H1 (cell line): ENCODE measurements around the gene PSPH. TPM values are rescaled to one million over a fixed set of nuclear protein-coding genes. Genes with fewer than 3 reads are reported as not detected.

Source experiments
- CTCF ChIA-PET: fragments of 300-600 bp; sonication (Branson Sonifier 250); formaldehyde crosslinking; loops from one replicate; lab custom pipeline; 2021; ENCODE audit not compliant: partially characterized antibody; lab: Charles Lee
- POLR2A ChIA-PET: fragments of 300-600 bp; sonication (Branson Sonifier 250); formaldehyde crosslinking; loops from one replicate; lab custom pipeline; 2021; ENCODE audit warnings: inconsistent platforms; ENCODE audit not compliant: partially characterized antibody; lab: Charles Lee
- DNase-seq, 2 experiments: peaks; one replicate each; pipeline versions ENCODE4 v3.0.0 to v3.0.0-alpha.2; 2010 to 2022; ENCODE audit warnings: low spot score in 2 of 2, low read depth in 1 of 2, mixed read lengths in 1 of 2
- FAIRE-seq: peaks from 2 replicates; lab custom pipeline; 2011; peaks lifted over from hg19 to GRCh38; lab: Jason Lieb, UNC
- H2AFZ ChIP-seq: 2 replicates; pipeline ENCODE4 v1.8.1; 2012; ENCODE audit warnings: low read length, inconsistent platforms
- H2AK5ac ChIP-seq: 2 replicates; pipeline ENCODE4 v1.6.1; 2013; ENCODE audit warnings: low read depth, low read length
- H2BK120ac ChIP-seq: replicated peaks from 2 replicates; pipeline ENCODE3; 2013; ENCODE audit warnings: low read depth, low read length, inconsistent platforms
- H2BK12ac ChIP-seq: 2 replicates; pipeline ENCODE4 v1.6.1; 2013; ENCODE audit warnings: low read depth, low read length
- H2BK15ac ChIP-seq: 2 replicates; pipeline ENCODE4 v1.6.1; 2013; ENCODE audit warnings: low read length
- H2BK20ac ChIP-seq: 2 replicates; pipeline ENCODE4 v1.6.1; 2013; ENCODE audit warnings: low read length
- H2BK5ac ChIP-seq: 2 replicates; pipeline ENCODE4 v1.6.1; 2013; ENCODE audit warnings: low read depth, low read length
- H3K14ac ChIP-seq: 2 replicates; pipeline ENCODE4 v1.6.1; 2013; ENCODE audit warnings: inconsistent platforms; ENCODE audit not compliant: insufficient read length
- H3K18ac ChIP-seq: 2 replicates; pipeline ENCODE4 v1.6.1; 2013; ENCODE audit warnings: low read length; ENCODE audit errors: extremely low read depth
- H3K23ac ChIP-seq: 2 replicates; pipeline ENCODE4 v1.6.1; 2013; ENCODE audit warnings: inconsistent platforms; ENCODE audit not compliant: insufficient read length
- H3K23me2 ChIP-seq: 2 replicates; pipeline ENCODE4 v1.6.1; 2013; ENCODE audit warnings: low read depth, low read length
- H3K27ac ChIP-seq: 2 replicates; pipeline ENCODE4 v1.6.1; 2011; ENCODE audit warnings: low read depth, low read length, inconsistent platforms
- H3K27me3 ChIP-seq, 4 experiments: replicated peaks in 1 of 4; 1 replicate in 1 of 4; 2 replicates in 3 of 4; pipeline versions ENCODE4 v1.6.1 to v1.8.1; 2011 to 2013; ENCODE audit warnings: low read length in 3 of 4, mild to moderate bottlenecking in 3 of 4, inconsistent platforms in 2 of 4, mixed read lengths in 2 of 4, moderate library complexity in 1 of 4; ENCODE audit not compliant: control insufficient read depth in 3 of 4, insufficient read depth in 3 of 4; ENCODE audit errors: extremely low read depth in 1 of 4
- H3K36me3 ChIP-seq, 4 experiments: 2 replicates each; pipeline versions ENCODE4 v1.6.1 to v1.8.1; 2011 to 2013; ENCODE audit warnings: mild to moderate bottlenecking in 4 of 4, low read length in 3 of 4, moderate library complexity in 2 of 4, control low read depth in 1 of 4, inconsistent platforms in 1 of 4; ENCODE audit not compliant: insufficient read depth in 4 of 4, control insufficient read depth in 2 of 4
- H3K4ac ChIP-seq: replicated peaks from 2 replicates; pipeline ENCODE3; 2013; ENCODE audit warnings: low read length, low read depth, mixed read lengths, inconsistent platforms; ENCODE audit not compliant: insufficient read length
- H3K4me1 ChIP-seq, 4 experiments: replicated peaks in 1 of 4; 1 replicate in 1 of 4; 2 replicates in 3 of 4; pipeline versions ENCODE4 v1.6.1 to v1.8.1; 2011 to 2013; ENCODE audit warnings: low read length in 3 of 4, inconsistent platforms in 2 of 4, mixed read lengths in 1 of 4; ENCODE audit not compliant: insufficient read depth in 4 of 4, control insufficient read depth in 3 of 4
- H3K4me2 ChIP-seq, 2 experiments: 2 replicates each; pipeline versions ENCODE4 v1.6.1 to v1.8.1; 2011 to 2013; ENCODE audit warnings: low read depth in 2 of 2, low read length in 2 of 2, control low read depth in 1 of 2, inconsistent platforms in 1 of 2, mild to moderate bottlenecking in 1 of 2; ENCODE audit not compliant: insufficient read depth in 1 of 2
- H3K4me3 ChIP-seq, 4 experiments: fragments of 200-600, 300-600 bp in 1 of 4; sonication (generic), shearing (Covaris generic), sonication (Bioruptor Twin) in 1 of 4; 2 replicates each; pipeline versions ENCODE4 v1.5.1 to v1.8.1; 2011 to 2016; ENCODE audit warnings: low read length in 4 of 4, low read depth in 3 of 4, control low read depth in 2 of 4, inconsistent platforms in 2 of 4, mild to moderate bottlenecking in 2 of 4, mixed read lengths in 1 of 4, moderate library complexity in 1 of 4; ENCODE audit not compliant: insufficient read depth in 2 of 4; ENCODE audit errors: extremely low read depth in 1 of 4
- H3K56ac ChIP-seq: replicated peaks from 2 replicates; pipeline ENCODE3; 2013; ENCODE audit warnings: low read depth, mild to moderate bottlenecking, mixed read lengths, low read length, inconsistent platforms; ENCODE audit not compliant: insufficient read length
- H3K79me1 ChIP-seq: 2 replicates; pipeline ENCODE4 v1.6.1; 2013; ENCODE audit warnings: low read depth, low read length, control low read depth
- H3K79me2 ChIP-seq, 2 experiments: 2 replicates each; pipeline versions ENCODE4 v1.6.1 to v1.8.1; 2012 to 2013; ENCODE audit warnings: low read length in 2 of 2, mild to moderate bottlenecking in 2 of 2, inconsistent platforms in 1 of 2; ENCODE audit not compliant: insufficient read depth in 2 of 2, control insufficient read depth in 1 of 2
- H3K9ac ChIP-seq, 4 experiments: replicated peaks in 1 of 4; 1 replicate in 1 of 4; 2 replicates in 3 of 4; pipeline versions ENCODE4 v1.6.1 to v1.8.1; 2011 to 2013; ENCODE audit warnings: low read depth in 3 of 4, low read length in 3 of 4, control low read depth in 2 of 4, mild to moderate bottlenecking in 2 of 4, moderate library complexity in 2 of 4, inconsistent platforms in 1 of 4; ENCODE audit errors: extremely low read depth in 1 of 4
- H3K9me3 ChIP-seq, 2 experiments: 2 replicates each; pipeline versions ENCODE4 v1.6.1 to v1.8.1; 2012 to 2013; ENCODE audit warnings: mild to moderate bottlenecking in 2 of 2, moderate library complexity in 2 of 2, control low read depth in 1 of 2, inconsistent platforms in 1 of 2, low read depth in 1 of 2, low read length in 1 of 2, mixed read lengths in 1 of 2; ENCODE audit not compliant: insufficient read depth in 2 of 2
- H4K20me1 ChIP-seq, 2 experiments: replicated peaks in 1 of 2; 2 replicates each; pipeline versions ENCODE3 to v1.8.1; 2011 to 2013; ENCODE audit warnings: inconsistent platforms in 2 of 2, low read length in 2 of 2, mild to moderate bottlenecking in 1 of 2; ENCODE audit not compliant: insufficient read depth in 2 of 2, control insufficient read depth in 1 of 2
- H4K5ac ChIP-seq: 2 replicates; pipeline ENCODE4 v1.6.1; 2013; ENCODE audit warnings: low read length, low read depth, mixed read lengths, inconsistent platforms; ENCODE audit not compliant: insufficient read length
- H4K8ac ChIP-seq: 2 replicates; pipeline ENCODE4 v1.8.0; 2013; ENCODE audit warnings: mild to moderate bottlenecking, moderate library complexity, low read length, inconsistent platforms; ENCODE audit not compliant: insufficient read depth; ENCODE audit errors: extremely low read depth
- H4K91ac ChIP-seq: replicated peaks from 2 replicates; pipeline ENCODE3; 2013; ENCODE audit warnings: low read length, mixed read lengths, inconsistent platforms; ENCODE audit not compliant: insufficient read length
- ASH2L ChIP-seq: fragments of 200-600, 300-600 bp; sonication (generic); IDR thresholded peaks from one replicate; pipeline ENCODE4 v1.7.1; 2017; ENCODE audit warnings: low read length
- CEBPB ChIP-seq: IDR thresholded peaks from 2 replicates; pipeline ENCODE4 v1.6.1; 2012; ENCODE audit warnings: low read depth, low read length
- NRF1 ChIP-seq: IDR thresholded peaks from 2 replicates; pipeline ENCODE4 v1.6.1; 2011; ENCODE audit warnings: mild to moderate bottlenecking, low read depth, low read length, improper control_type of control experiment
- ZNF274 ChIP-seq: IDR thresholded peaks from 2 replicates; pipeline ENCODE4 v1.7.0; 2012; ENCODE audit warnings: low read length, borderline replicate concordance; ENCODE audit errors: extremely low read depth
- WGBS, 2 experiments: shearing (Covaris generic) in 1 of 2; methylation state at CpG; one replicate each; pipeline versions ENCODE4 v1.1.6 to v1.1.7; 2013 to 2015; ENCODE audit warnings: low lambda C conversion rate in 2 of 2, mixed read lengths in 2 of 2, inconsistent platforms in 1 of 2, low coverage in 1 of 2, missing lambda C conversion rate in 1 of 2; ENCODE audit not compliant: insufficient replicate concordance in 2 of 2, insufficient coverage in 1 of 2, insufficient read length in 1 of 2; ENCODE audit errors: extremely low coverage in 1 of 2, missing lambda C conversion rate in 1 of 2; 5-methylcytosine and 5-hydroxymethylcytosine counted together
- polyA plus RNA-seq, 7 experiments: library from polyadenylated mRNA; depleted of rRNA in 3 of 7; stranded (reverse) in 5 of 7; unstranded in 2 of 7; fragments of >200 nt in 5 of 7; fragments of 200-250 nt in 2 of 7; gene quantifications; 1 replicate in 5 of 7; 2 replicates in 1 of 7; 4 replicates in 1 of 7; pipeline versions ENCODE4 v1.2.1 to v1.2.3, GENCODE V29; 2011 to 2013; ENCODE audit warnings: missing spikeins in 2 of 7, mixed read lengths in 2 of 7
- total RNA-seq: library from RNA; stranded (reverse); fragmentation: NEBNext Ultra II Directional; extraction: Animal tissue kit (Norgen Biotek cat#: 25700); gene quantifications from 2 replicates; pipeline ENCODE4 v1.2.1, GENCODE V29; 2021

Gene PSPH
- total and polyA plus RNA-seq, 2 of the 8 experiments (the other 6 are each of a cell fraction or from before 2014, with no cell fraction given) = 31.0 to 64.8 TPM

- H3K4me3 ChIP-seq = no peak overlapping the region
- H2BK12ac ChIP-seq = no peak overlapping the region
- H4K20me1 ChIP-seq = no peaks in the 10 kb centered on the region
- H3K23me2 ChIP-seq = no peaks in the 10 kb centered on the region
- no peak overlapping the region for H4K8ac ChIP-seq
- no peaks in the 10 kb centered on the region for H3K79me1 ChIP-seq
- no peak overlapping the region for H2AFZ ChIP-seq
- H2BK120ac ChIP-seq = no peak overlapping the region
- no peak overlapping the region for H3K56ac ChIP-seq
- no peak overlapping the region for H3K14ac ChIP-seq
- H3K27ac ChIP-seq = no peak overlapping the region
- no peaks in the 10 kb centered on the region for H3K9me3 ChIP-seq
- H4K5ac ChIP-seq = no peak overlapping the region
- no peaks in the 10 kb centered on the region for H3K79me2 ChIP-seq
- TF ChIP-seq ZNF274 (no peak), CEBPB (no peak), ASH2L (no peak), NRF1 (no peak)
- H3K27me3 ChIP-seq = no peaks in the 10 kb centered on the region
- no peak overlapping the region for H3K4me2 ChIP-seq
- CTCF ChIA-PET = interaction anchor here (0.6 kb wide), 1 partner anchor 40 kb away, joined by 5 read pairs; no protein-coding TSS in a partner anchor
- H4K91ac ChIP-seq = no peak overlapping the region
- no peak for DNase-seq
- no peak overlapping the region for H3K9ac ChIP-seq
- no peak overlapping the region for H3K4ac ChIP-seq
- no peak overlapping the region for H2BK20ac ChIP-seq
- POLR2A ChIA-PET = no interaction called here
- H3K36me3 ChIP-seq = peaks cover 2 to 40% (median 18%) of the 10 kb centered on the region in 4 experiments; a peak in 7 of 8 replicates
- no peak overlapping the region for H2AK5ac ChIP-seq
- no peak overlapping the region for H3K23ac ChIP-seq
- H2BK5ac ChIP-seq = no peak overlapping the region
- WGBS, 2 experiments = 95% methylated on average over 3 of the region's 3 CpGs; no CpG with 5 or more reads in 1 of the 2 experiments
- no peak overlapping the region for H2BK15ac ChIP-seq
- no peak for FAIRE-seq
- H3K4me1 ChIP-seq = no peaks in the 10 kb centered on the region
- H3K18ac ChIP-seq = no peak overlapping the region
Observed at GRCh38 chr7:55983537-55983936, 67.7 kb downstream of the PSPH start.
